ENCODE data around the gene ICA1L.

Gene ICA1L

GRCh38 chr2:202780514-202781021 is 91.0 kb downstream of the ICA1L start:
- DNase-seq, result no peak

DNA sequence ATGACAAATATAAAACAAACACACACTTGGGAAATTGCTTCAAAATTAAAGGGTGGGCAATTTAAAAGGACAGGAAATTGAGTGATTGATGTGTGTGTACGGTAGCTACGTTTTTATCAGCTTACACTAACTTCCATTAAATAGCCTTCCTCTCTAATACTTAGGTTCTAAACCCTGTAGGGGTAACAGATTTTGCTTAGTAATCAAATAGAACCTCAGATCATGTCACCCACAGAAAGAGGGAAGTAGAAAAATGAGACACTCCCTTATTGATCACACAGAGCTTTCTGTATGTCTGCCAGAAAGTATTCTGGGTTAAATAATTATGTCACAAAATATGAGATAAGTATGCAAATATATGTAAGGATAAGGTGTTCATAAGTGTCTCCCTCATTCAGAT is 93.3 kb downstream of the ICA1L start:
- no peak for DNase-seq

- no peak for DNase-seq
Measured at GRCh38 chr2:202774104-202774503, 97.5 kb downstream of the ICA1L start.

GRCh38 chr2:202773301-202773973 is 98.1 kb downstream of the ICA1L start:
- DNase-seq, result no peak

DNA sequence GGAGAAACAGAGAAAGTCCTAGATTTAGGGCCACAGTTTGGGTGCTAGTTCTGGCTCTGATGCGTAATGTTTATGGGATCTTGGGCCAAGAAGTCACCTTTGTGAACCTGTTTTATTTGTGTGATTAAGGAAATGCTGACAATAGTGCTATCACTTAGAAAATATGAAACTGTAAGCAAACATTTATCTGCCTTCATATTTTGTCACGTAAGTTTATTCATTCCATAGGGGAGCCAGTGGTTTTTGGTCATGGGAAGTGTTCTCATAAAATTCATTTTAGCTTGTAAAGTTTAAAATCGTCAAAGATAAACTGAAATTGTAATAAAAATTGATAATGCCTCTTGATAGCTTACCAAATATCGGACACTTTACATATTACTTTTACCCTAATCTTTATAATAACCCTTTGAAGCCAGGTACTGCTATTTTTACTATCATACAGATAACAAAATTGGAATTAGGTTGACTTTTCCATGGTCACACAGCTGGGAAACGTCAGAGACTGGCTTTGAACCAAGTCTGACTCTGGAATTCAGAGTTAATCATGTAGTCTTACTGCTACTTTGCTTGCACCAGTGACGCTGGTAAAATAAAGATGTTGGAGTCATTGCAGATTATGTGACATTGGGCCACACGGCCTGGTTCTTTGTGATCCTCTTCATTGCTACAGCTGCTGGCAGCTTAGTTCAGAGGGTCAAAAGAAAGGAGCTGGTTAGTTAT is 99.7 kb downstream of the ICA1L start:
- no peak for DNase-seq

GRCh38 chr2:202771336-202771735 is 100.2 kb downstream of the ICA1L start:
- DNase-seq, result no peak

GRCh38 chr2:202769201-202769600 is 102.4 kb downstream of the ICA1L start:
- DNase-seq, result no peak

DNA sequence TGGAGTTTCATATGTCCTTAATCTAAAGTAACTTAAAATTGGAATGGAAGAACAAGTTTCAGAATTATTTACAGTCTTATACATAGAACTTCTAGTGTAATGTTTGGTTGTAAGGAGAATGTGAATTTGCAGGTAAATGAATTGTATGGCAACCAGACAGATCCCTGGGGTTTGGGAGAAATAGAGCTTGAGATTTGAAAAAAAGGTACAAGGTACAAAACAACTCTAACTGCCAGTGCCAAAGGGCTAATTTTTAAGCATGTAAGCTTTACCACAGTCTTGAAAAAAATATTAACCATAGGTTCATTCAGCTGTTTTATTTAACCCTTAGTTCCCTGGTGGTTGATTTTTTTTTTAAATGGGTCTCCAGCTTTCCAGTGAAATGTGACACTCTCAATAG is 103.3 kb downstream of the ICA1L start:
- DNase-seq, result no peak

DNA sequence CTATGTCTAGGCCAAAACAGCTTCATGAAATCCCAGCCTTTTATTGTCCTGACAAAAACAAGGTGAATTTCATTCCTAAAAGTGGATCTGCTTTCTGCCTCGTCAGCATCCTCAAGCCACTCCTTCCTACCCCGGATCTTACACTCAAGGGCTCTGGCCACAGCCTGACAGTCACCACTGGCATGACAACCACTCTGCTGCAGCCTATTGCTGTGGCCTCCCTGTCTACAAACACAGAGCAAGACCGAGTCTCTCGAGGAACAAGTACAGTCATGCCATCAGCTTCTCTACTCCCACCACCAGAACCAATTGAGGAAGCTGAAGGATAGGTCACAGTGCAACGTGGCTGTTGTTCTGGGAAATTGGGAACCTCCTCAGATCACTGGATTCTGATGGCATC is 106.1 kb downstream of the ICA1L start:
- DNase-seq, result no peak

DNA sequence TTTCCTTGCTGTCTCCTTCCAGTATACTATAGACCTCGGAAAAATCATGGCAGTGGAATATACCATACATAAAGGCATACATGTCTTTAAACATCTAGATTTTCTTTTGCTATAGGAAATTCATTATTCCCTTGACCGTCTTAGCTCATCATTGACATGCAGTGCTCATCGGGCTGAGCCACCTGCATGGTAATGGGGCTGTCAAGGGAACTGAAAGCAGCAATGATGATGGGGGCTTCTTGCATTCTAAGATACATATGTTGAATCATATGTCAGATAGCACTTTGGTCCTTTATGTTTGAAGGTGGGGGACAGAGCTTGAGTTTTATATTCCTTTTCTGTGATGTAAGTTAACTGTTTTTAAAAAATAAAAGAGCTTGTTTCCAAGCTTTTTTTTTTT is 106.6 kb downstream of the ICA1L start:
- no peak for DNase-seq

DNA sequence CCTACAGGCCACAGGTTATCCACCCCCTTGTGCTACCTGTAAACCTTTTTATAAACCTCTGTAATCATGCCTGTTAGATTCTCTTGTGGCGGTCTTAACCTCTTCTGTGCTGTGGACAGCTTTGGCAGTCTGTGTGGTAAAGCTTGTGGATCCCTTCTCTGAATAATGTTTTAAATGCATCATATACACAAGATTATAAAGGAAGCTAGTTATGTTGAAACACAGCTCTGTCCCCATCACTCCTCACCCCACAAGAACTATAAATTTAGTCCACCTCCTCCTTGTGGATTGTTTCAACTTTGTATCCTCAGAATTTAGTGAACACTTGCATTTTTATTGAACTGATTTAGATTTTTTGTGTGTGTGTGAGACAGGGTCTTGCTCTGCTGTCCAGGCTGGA is 107.7 kb downstream of the ICA1L start:
- DNase-seq, result no peak

GRCh38 chr2:202762556-202762955 is 109.0 kb downstream of the ICA1L start:
- no peak for DNase-seq

- DNase-seq, result no peak
Measured at GRCh38 chr2:202760848-202761247, 110.7 kb downstream of the ICA1L start.

DNA sequence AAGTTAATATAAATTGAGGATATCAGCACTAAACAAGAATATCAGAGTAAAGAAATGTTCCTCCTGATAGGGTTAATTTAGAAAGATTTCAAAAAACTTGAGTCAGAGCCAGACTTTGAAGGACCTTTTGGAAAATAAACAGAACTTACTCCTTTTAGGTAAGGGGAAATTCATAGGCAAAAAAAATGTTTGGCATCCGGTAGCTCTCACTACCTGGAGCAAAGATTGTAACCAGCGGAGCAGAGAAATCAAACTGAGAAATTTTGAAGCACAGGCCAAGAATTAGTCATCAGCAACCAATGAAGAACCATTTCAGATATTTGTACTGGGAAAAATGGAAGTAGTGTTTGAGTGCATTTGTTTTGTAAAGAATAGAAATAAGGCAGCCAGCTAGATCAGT is 113.0 kb downstream of the ICA1L start:
- DNase-seq, result no peak

DNA sequence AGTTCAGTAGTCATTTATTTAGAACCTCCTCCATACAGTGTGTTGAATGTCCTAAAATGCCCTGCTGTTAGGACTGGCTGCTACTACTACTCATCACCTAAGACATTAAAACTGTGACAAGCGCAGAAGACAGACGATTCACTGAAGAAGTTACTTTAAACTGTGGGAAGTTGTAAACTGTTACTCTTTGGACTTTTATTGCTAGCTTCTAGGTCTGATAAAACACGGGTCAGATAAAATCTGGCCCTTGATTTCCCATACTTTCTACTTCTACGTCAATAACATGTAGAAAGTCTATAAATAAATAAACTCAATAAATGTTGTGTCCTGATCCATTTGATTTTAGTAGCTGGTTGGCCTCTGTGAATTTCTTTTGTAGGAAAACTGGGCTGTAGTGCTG is 113.4 kb downstream of the ICA1L start:
- no peak for DNase-seq

DNA sequence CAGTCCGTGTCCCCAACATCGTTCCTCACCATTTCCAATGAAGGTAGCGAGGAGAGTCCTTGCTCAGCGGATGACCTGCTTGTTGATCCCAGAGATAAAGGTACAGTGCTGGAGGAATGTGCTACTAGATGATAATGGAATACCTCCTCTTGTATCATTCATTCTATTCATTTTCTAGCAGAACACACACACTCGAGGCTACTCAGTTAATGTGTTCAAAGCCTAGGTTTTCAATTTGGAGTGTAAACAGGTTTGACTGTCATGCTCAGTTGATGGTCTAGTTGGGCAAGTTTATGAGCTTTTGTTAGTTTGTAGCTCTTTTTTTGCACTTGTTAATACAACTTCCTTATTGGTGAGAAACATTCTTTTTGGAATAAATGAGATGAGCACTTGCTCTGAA is 114.2 kb downstream of the ICA1L start:
- no peak for DNase-seq

GRCh38 chr2:202756598-202756997 is 115.0 kb downstream of the ICA1L start:
- DNase-seq, result no peak

DNA sequence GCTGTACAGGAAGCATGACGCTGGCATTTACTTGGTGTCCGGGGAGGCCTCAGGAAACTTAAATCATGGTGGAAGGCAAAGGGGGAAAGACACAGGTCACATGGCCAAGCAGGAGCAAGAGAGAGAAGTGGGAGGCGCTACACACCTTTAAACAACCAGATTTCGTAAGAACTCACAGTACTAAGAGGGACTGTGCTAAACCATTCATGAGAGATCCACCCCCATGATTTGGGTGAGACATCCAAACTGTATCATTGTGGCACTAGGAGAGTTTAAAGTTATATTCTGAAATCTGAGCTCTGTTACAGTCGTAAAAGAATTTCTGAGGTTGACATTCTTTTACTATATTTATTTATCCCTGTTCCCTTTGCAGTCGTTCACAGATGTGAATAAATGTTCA is 116.6 kb downstream of the ICA1L start:
- DNase-seq, result no peak

DNA sequence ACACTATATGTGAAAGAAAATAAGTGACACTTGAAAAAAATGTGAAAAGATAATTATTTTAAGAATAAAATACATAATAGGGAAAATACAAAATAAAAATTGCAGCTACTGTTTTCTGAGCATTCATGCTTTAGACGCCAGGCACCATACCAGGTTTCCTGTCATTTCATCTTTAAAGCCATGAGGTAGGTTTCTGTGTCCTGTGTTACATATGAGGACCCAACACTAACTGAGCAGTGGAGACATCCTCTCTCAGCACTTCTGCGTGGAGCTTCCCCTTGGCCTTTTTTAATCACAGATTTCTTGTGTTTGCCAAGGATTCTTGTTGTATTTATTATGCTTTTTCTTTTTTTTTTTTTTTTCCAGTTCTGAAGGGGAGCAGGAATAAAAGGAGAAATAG is 119.5 kb downstream of the ICA1L start:
- no peak for DNase-seq

DNA sequence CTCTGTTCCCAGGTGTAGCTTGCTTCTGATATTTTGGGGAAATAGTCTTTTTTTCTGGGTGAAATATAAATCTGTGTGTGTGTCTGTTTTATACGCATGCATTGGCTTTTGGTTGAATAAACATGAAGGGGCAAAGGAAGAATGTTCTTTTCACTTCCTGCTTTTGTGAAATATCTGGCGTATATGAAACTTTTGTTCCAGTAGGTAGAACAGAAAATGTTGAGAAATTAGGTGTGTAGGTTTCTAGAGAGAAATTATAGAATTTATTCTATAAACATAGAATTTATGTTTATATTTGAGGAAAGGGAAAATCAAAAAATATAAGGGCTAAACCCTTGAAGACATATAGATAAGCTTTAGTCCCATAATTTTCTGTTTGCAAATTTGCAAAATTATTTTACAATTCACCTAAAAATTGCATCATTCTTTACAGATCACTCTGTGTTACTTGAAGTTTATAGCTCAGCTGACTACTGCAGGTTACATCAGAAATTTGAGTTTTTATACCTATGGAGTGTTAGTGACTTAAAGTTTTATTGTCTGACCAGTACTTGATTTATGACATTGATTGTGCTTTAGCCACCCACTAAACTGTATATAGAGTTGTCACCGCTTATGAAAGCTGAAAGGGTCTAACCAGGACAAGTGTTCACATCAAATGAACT is 120.7 kb downstream of the ICA1L start:
- DNase-seq, result no peak

DNA sequence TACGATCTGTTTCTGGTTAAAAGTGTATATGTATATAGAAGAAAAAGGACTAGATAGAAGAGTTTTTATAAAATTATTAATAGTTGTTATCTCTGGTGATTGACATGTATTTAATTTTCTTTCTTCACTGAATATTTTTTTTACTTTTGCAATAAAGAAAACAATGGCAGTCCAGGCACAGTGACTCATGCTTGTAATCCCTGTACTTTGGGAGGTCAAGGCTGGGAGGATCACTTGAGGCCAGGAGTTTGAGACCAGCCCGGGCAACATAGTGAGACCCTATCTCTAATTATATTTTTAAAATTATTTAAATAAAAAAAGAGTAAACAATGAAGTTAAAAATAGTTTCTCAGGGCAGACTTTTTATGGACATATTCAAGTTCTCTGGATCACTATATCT is 122.1 kb downstream of the ICA1L start:
- no peak for DNase-seq

- no peak for DNase-seq
Measured at GRCh38 chr2:202743613-202744012, 128.0 kb downstream of the ICA1L start.

DNA sequence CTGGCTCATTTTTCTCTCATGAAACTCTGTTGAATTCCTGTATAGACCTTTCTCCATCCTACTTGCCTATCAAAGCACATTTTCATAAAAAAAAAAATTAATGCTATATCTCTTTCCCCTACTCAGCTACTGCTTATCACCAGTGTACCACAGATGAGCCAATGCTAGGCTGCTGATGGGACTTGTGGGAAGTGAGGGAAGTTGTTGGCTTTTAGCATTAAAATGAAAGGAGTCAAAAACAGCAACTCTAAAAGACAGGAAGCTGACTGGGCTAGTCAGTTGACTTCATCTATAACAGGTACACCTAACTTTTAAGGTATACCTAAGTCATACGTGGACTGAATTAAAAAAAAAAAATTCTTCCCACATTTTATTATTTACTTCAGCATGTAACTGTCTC is 134.7 kb downstream of the ICA1L start:
- no peak for DNase-seq

GRCh38 chr2:202726070-202726469 is 145.5 kb downstream of the ICA1L start:
- no peak for DNase-seq
